HepG2 (cell line): Measurements from ENCODE around the gene MESD. TPM values are rescaled to one million over a fixed set of nuclear protein-coding genes. Genes with fewer than 3 reads are reported as not detected.
A peak's percentile ranks its signal among the peaks of the same experiment; 100 is the strongest.

Source experiments
- ARID4A ChIP-seq: sonication (generic); formaldehyde crosslinking; IDR thresholded peaks from 2 replicates; pipeline ENCODE4 v1.5.0; 2020; ENCODE audit warnings: mild to moderate bottlenecking, missing genetic modification reagents, borderline replicate concordance
- ARNTL ChIP-seq: sonication (generic); formaldehyde crosslinking; IDR thresholded peaks from 2 replicates; pipeline ENCODE4 v1.4.0; 2020; ENCODE audit warnings: mild to moderate bottlenecking, missing genetic modification reagents
- CBX1 ChIP-seq: IDR thresholded peaks from one replicate; pipeline ENCODE4 v1.6.1; 2016; ENCODE audit warnings: antibody characterized with exemption, low read depth
- CHD2 ChIP-seq: IDR thresholded peaks from 2 replicates; pipeline ENCODE4 v1.6.1; 2011; ENCODE audit warnings: low read depth, low read length, improper control_type of control experiment
- CREB1 ChIP-seq, 2 experiments: fragments of 450-650 bp in 1 of 2; IDR thresholded peaks; 2 replicates each; pipeline ENCODE4 v1.6.1; 2016 to 2017; ENCODE audit warnings: control low read depth in 1 of 2, mild to moderate bottlenecking in 1 of 2, missing compliant biosample characterization in 1 of 2, missing genetic modification characterization in 1 of 2
- DBP ChIP-seq: sonication (generic); formaldehyde crosslinking; IDR thresholded peaks from 2 replicates; pipeline ENCODE4 v1.4.0; 2020; ENCODE audit warnings: missing genetic modification reagents; ENCODE audit errors: not compliant biosample characterization
- GATAD2A ChIP-seq: IDR thresholded peaks from 2 replicates; pipeline ENCODE4 v1.6.1; 2016
- HDAC6 ChIP-seq: fragments of 200-600 bp; sonication (generic); IDR thresholded peaks from 2 replicates; pipeline ENCODE4 v1.7.0; 2017; ENCODE audit warnings: mild to moderate bottlenecking, antibody characterized with exemption, low read length, low read depth
- IRF2 ChIP-seq: IDR thresholded peaks from 2 replicates; pipeline ENCODE4 v1.6.1; 2018; ENCODE audit warnings: missing genetic modification reagents, missing compliant biosample characterization
- NFYB ChIP-seq: sonication (generic); formaldehyde crosslinking; IDR thresholded peaks from 2 replicates; pipeline ENCODE4 v1.4.0; 2020; ENCODE audit warnings: missing genetic modification reagents
- PAWR ChIP-seq: sonication (generic); formaldehyde crosslinking; IDR thresholded peaks from 2 replicates; pipeline ENCODE4 v1.4.0; 2020; ENCODE audit warnings: missing genetic modification reagents, mild to moderate bottlenecking, borderline replicate concordance
- SATB2 ChIP-seq: sonication (generic); formaldehyde crosslinking; IDR thresholded peaks from 2 replicates; pipeline ENCODE4 v1.5.0; 2020; ENCODE audit warnings: missing genetic modification reagents
- SNAPC2 ChIP-seq: sonication (generic); formaldehyde crosslinking; IDR thresholded peaks from 2 replicates; pipeline ENCODE4 v1.8.1; 2022; ENCODE audit warnings: mild to moderate bottlenecking, missing genetic modification reagents
- ZFAT ChIP-seq: sonication (generic); formaldehyde crosslinking; conservative IDR thresholded peaks from 2 replicates; pipeline ENCODE4 v1.8.1; 2023; ENCODE audit warnings: missing genetic modification reagents, inconsistent platforms
- ZFP90 ChIP-seq: sonication (generic); formaldehyde crosslinking; IDR thresholded peaks from 2 replicates; pipeline ENCODE4 v1.8.0; 2022; ENCODE audit warnings: missing genetic modification reagents, mild to moderate bottlenecking, inconsistent platforms, borderline replicate concordance
- ZNF335 ChIP-seq: sonication (generic); formaldehyde crosslinking; IDR thresholded peaks from 2 replicates; pipeline ENCODE4 v1.4.0; 2020; ENCODE audit warnings: missing genetic modification reagents
- ZNF777 ChIP-seq: sonication (generic); formaldehyde crosslinking; IDR thresholded peaks from 2 replicates; pipeline ENCODE4 v1.4.0; 2020; ENCODE audit warnings: missing genetic modification reagents
- polyA plus RNA-seq, 8 experiments: library from polyadenylated mRNA; depleted of rRNA in 3 of 8; stranded (reverse) in 7 of 8; unstranded in 1 of 8; fragments of >200 nt; fragmentation: Illumina TruSeq in 4 of 8; extraction: Trizol in 4 of 8; gene quantifications; 2 replicates each; pipeline versions ENCODE4 v1.2.1 to v1.2.3, GENCODE V29; 2011 to 2016; ENCODE audit warnings: low read depth in 4 of 8, missing spikeins in 1 of 8, mixed read lengths in 1 of 8; ENCODE audit not compliant: insufficient read depth in 1 of 8
- total RNA-seq, 5 experiments: library from RNA; depleted of rRNA; stranded (reverse); fragments of >200 nt; fragmentation: Illumina TruSeq; extraction: Trizol; gene quantifications; 2 replicates each; pipeline ENCODE4 v1.2.3, GENCODE V29; 2016; ENCODE audit warnings: low read depth in 1 of 5
- TF ChIP-seq, protein P1 (sequence below): sonication (generic); formaldehyde crosslinking; IDR thresholded peaks from 2 replicates; pipeline ENCODE4 v1.4.0; 2020; ENCODE audit warnings: missing genetic modification reagents, borderline replicate concordance
- TF ChIP-seq, protein P2 (sequence below): sonication (generic); formaldehyde crosslinking; IDR thresholded peaks from 2 replicates; pipeline ENCODE4 v1.9.0; 2022; ENCODE audit warnings: missing genetic modification reagents, mild to moderate bottlenecking, borderline replicate concordance

The MESD gene
- total and polyA plus RNA-seq, 2 of the 13 experiments (the other 11 are each of a cell fraction or from before 2014, with no cell fraction given) = 18.0 to 46.2 TPM

DNA sequence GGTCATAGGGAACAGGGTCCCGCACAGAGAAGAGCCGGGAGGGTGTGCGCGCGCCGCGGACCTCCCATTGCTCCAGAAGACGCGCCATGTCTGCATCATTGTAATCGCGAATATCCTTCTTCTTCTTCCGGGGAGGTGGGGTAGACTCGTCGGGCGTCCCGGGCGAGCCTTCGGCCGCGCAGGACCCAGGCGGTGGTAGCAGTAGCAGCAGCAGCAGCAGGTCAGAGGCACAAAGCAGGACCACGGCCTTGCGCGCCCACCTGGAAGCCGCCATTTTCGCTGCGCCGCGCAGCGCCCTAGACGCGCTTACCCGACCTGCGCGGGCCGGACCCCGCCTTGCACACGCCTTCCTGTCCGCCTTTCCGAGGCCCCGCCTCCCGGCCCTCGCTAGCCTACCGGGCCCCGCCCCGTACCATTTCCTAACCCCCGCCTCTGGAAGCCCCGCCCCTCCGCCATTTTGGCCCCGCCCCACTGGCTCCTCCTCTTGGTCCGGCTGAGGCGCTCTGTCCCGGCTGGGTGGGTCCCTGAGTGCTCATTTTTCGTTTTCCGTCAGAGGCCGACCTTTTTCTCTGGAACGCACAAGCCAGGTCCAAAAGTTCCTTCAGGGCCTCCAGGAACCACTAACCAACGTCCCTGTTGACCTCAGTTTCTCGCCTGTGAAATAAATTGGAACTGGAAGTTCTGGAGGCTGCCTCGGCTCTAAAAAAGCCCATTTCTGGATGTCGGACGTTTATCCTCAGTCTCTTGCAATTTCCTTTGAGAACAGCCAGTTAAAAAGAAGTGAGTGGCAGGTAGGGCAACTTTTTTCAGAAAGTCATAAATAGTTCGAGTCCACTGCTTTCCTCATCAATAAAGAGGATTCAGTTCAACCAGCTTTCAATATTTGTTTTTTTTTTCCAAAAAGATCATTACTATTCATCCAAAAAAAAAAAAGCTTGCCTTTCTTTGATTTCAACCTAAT is at the start of gene MESD (continued):
- TF ChIP-seq, protein P1, sequence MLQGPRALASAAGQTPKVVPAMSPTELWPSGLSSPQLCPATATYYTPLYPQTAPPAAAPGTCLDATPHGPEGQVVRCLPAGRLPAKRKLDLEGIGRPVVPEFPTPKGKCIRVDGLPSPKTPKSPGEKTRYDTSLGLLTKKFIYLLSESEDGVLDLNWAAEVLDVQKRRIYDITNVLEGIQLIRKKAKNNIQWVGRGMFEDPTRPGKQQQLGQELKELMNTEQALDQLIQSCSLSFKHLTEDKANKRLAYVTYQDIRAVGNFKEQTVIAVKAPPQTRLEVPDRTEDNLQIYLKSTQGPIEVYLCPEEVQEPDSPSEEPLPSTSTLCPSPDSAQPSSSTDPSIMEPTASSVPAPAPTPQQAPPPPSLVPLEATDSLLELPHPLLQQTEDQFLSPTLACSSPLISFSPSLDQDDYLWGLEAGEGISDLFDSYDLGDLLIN = peak; percentile 55; the same call in 1 of the 2 replicates
- TF ChIP-seq ARID4A (peak; percentile 93), ZFP90 (0 out of 2 replicates have a peak, but pooled peaks have one; percentile 44), ZFAT (no peak), CBX1 (peak; percentile 53), CREB1 (IDR thresholded peaks at IDR 0.05) (no peak), CREB1 (CRISPR knock-in tag; IDR thresholded peaks at IDR 0.05) (0 out of 2 replicates have a peak, but pooled peaks have one; percentile 9), NFYB (CRISPR knock-in tag) (peak; percentile 53; the same call in 1 of the 2 replicates), ZNF335 (CRISPR knock-in tag) (0 out of 2 replicates have a peak, but pooled peaks have one; percentile 31), ZNF777 (peak; percentile 30; the same call in 1 of the 2 replicates), PAWR (CRISPR knock-in tag) (no peak), SATB2 (CRISPR knock-in tag) (no peak), CHD2 (no peak), ARNTL (CRISPR knock-in tag) (no peak), SNAPC2 (CRISPR knock-in tag) (peak; percentile 80; the same call in 1 of the 2 replicates), IRF2 (CRISPR knock-in tag) (peak; percentile 40; the same call in 1 of the 2 replicates), GATAD2A (CRISPR knock-in tag) (0 out of 2 replicates have a peak, but pooled peaks have one; percentile 8), DBP (no peak), HDAC6 (no peak)
- TF ChIP-seq, protein P2, sequence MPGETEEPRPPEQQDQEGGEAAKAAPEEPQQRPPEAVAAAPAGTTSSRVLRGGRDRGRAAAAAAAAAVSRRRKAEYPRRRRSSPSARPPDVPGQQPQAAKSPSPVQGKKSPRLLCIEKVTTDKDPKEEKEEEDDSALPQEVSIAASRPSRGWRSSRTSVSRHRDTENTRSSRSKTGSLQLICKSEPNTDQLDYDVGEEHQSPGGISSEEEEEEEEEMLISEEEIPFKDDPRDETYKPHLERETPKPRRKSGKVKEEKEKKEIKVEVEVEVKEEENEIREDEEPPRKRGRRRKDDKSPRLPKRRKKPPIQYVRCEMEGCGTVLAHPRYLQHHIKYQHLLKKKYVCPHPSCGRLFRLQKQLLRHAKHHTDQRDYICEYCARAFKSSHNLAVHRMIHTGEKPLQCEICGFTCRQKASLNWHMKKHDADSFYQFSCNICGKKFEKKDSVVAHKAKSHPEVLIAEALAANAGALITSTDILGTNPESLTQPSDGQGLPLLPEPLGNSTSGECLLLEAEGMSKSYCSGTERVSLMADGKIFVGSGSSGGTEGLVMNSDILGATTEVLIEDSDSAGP = peak; percentile 68; the same call in 1 of the 2 replicates
